ENCODE results near the gene TMPRSS12.
"Not testable (repeated sequence)": the region's sequence is repeated elsewhere in the genome, so short reads cannot be mapped to it uniquely, and the experiment has no call there.

The TMPRSS12 gene

GRCh38 chr12:50926415-50926814, 83.7 kb downstream of the TMPRSS12 start:
- no peak for DNase-seq (ENCODE audit: low spot score)
- in situ Hi-C loops (cut with MboI; ENCODE audit: low sequenced_read_pairs, unreplicated experiment), result no loop called here
- TF ChIP-seq, protein P1, sequence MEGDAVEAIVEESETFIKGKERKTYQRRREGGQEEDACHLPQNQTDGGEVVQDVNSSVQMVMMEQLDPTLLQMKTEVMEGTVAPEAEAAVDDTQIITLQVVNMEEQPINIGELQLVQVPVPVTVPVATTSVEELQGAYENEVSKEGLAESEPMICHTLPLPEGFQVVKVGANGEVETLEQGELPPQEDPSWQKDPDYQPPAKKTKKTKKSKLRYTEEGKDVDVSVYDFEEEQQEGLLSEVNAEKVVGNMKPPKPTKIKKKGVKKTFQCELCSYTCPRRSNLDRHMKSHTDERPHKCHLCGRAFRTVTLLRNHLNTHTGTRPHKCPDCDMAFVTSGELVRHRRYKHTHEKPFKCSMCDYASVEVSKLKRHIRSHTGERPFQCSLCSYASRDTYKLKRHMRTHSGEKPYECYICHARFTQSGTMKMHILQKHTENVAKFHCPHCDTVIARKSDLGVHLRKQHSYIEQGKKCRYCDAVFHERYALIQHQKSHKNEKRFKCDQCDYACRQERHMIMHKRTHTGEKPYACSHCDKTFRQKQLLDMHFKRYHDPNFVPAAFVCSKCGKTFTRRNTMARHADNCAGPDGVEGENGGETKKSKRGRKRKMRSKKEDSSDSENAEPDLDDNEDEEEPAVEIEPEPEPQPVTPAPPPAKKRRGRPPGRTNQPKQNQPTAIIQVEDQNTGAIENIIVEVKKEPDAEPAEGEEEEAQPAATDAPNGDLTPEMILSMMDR (IDR thresholded peaks at IDR 0.05; ENCODE audit: borderline replicate concordance, control extremely low read depth, extremely low read depth, insufficient read depth, missing control alignments), result no peak

- DNase-seq (ENCODE audit: low spot score); in situ Hi-C loops (cut with MboI; ENCODE audit: low sequenced_read_pairs, unreplicated experiment): not testable (repeated sequence)
Measured at GRCh38 chr12:50926932-50927331, 84.2 kb downstream of the TMPRSS12 start.

- in situ Hi-C loops (cut with MboI; ENCODE audit: low sequenced_read_pairs, unreplicated experiment), result no loop called here
- TF ChIP-seq, protein P1 (IDR thresholded peaks at IDR 0.05; ENCODE audit: borderline replicate concordance, control extremely low read depth, extremely low read depth, insufficient read depth, missing control alignments), result no peak
- DNase-seq (ENCODE audit: low spot score), result no peak
Measured at GRCh38 chr12:50927356-50927755, 84.6 kb downstream of the TMPRSS12 start.

GRCh38 chr12:50927766-50928224, 85.1 kb downstream of the TMPRSS12 start:
- DNase-seq (ENCODE audit: low spot score), result no peak
- in situ Hi-C loops (cut with MboI; ENCODE audit: low sequenced_read_pairs, unreplicated experiment), result no loop called here
- TF ChIP-seq, protein P1 (IDR thresholded peaks at IDR 0.05; ENCODE audit: borderline replicate concordance, control extremely low read depth, extremely low read depth, insufficient read depth, missing control alignments), result no peak

DNA sequence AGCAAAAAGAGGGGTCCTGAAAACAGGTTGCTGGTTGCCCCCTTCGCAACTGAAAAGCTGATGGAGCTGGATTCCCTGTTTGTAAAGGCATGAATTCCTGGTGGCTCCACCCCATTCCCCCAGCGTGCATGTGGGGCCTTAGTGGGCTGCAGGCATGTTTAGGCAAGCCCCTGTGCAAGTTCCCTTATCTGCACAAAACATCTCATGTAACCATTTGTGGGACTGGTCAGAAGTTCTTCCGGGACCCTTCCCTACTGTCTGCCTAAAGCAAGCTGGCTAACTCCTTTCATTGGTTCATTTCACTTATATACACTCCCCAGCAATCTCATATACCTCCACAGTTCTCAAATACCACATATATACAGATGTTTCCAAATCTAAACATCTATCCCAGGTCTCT, 85.7 kb downstream of the TMPRSS12 start:
- no peak for DNase-seq (ENCODE audit: low spot score)
- TF ChIP-seq, protein P1 (IDR thresholded peaks at IDR 0.05; ENCODE audit: borderline replicate concordance, control extremely low read depth, extremely low read depth, insufficient read depth, missing control alignments), result no peak
- in situ Hi-C loops (cut with MboI; ENCODE audit: low sequenced_read_pairs, unreplicated experiment), result no loop called here

GRCh38 chr12:50929831-50930230, 87.1 kb downstream of the TMPRSS12 start:
- in situ Hi-C loops (cut with MboI; ENCODE audit: low sequenced_read_pairs, unreplicated experiment), result no loop called here
- DNase-seq (ENCODE audit: low spot score), result no peak
- TF ChIP-seq, protein P1 (IDR thresholded peaks at IDR 0.05; ENCODE audit: borderline replicate concordance, control extremely low read depth, extremely low read depth, insufficient read depth, missing control alignments), result no peak

DNA sequence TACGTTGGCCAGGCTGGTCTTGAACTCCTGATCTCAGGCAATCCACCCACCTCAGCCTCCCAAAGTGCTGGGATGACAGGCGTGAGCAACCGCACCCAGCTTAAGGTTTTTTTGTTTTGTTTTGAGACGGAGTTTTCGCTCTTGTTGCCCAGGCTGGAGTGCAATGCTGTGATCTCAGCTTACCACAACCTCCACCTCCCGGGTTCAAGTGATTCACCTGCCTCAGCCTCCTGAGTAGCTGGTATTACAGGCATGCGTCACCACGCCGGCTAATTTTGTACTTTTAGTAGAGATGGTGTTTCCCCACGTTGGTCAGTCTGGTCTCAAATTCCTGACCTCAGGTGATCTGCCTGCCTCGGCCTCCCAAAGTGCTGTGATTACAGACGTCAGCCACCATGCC, 87.8 kb downstream of the TMPRSS12 start:
- in situ Hi-C loops (cut with MboI; ENCODE audit: low sequenced_read_pairs, unreplicated experiment); DNase-seq (ENCODE audit: low spot score): not testable (repeated sequence)

DNA sequence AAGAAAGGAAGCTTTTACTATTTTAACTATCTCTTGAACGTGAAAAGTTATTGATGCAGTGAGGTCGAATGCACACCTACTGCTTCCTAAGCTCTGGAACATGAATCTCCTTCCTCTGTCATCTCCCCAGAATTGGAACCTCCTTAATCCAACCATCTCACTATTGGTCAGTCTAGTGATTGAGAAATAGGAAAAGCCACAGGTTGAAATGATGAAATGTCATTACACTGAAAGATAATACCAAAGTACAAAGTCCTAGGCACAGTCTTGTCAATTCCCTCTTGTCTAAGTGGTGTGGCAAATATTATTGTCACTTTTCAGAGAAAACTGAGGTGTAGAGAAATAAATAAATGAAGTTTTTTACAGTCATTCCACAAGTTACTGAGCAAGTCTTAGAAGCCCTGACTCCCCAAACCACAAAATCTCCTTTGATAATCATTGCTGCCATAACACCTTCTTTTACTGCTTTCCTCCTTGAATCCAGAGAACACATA, 90.1 kb downstream of the TMPRSS12 start:
- in situ Hi-C loops (cut with MboI; ENCODE audit: low sequenced_read_pairs, unreplicated experiment), result no loop called here
- TF ChIP-seq, protein P1 (IDR thresholded peaks at IDR 0.05; ENCODE audit: borderline replicate concordance, control extremely low read depth, extremely low read depth, insufficient read depth, missing control alignments), result no peak
- DNase-seq (ENCODE audit: low spot score), result no peak
